Amniotic stem cell (primary cell): ENCODE measurements around the gene STK36.

Experiments used
- DNase-seq: peaks from one replicate; lab custom pipeline; 2025; lab: John Stamatoyannopoulos, UW

The STK36 gene

DNA sequence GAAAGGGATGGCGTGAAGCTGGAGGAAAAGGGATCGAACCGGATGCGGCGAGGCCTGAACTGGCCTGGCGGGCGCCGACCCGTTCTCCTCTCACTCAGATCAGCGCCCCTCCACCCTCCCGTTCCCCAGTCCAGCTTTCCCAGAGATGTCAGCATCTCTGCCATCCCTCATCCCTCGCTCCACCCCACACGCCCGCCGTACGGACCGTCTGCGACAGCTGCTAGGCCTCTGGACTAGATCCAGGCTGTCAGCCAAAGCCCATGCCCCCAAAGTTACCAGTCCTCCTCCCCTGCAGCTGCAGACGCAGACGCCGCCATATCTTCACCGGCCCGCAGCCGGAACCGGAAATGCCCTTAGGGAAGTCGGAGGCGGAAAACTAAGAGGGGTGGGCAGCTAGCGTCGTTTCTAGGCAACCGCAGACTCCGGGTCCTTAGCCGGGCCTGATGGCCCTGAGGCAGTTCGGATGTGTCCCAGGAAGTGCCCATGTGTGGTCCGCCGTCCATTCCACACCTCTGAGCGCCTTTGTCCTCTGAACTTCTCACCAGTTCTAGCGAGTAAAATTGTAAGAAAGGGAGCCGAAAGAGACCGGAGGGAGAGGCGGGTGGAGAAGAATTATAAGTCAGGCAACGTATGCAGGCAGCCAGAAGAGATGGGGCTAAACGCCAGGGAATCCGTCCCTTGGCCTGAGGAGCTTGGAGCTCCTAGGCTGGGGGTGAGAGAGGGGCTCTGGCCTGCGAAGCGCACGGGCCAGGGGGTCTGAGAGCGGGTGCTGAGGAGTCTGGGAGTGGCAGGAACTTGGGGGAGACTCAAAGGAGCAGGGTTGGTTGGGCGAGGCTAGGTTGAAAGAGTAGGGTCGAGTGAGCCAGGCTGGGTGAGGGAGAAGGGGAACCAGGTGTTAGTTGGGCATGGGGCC is at the start of gene STK36, which contains the start of gene RNF25:
STK36 (plus strand) TSS at position 433 of the 913 bp plus-strand sequence. CDS start 744 bp downstream, outside the sequence.
RNF25 (minus strand) TSS at position 349 of the 913 bp plus-strand sequence; CDS start at position 317, 32 bp downstream.
- DNase-seq = peak; percentile 85

DNA sequence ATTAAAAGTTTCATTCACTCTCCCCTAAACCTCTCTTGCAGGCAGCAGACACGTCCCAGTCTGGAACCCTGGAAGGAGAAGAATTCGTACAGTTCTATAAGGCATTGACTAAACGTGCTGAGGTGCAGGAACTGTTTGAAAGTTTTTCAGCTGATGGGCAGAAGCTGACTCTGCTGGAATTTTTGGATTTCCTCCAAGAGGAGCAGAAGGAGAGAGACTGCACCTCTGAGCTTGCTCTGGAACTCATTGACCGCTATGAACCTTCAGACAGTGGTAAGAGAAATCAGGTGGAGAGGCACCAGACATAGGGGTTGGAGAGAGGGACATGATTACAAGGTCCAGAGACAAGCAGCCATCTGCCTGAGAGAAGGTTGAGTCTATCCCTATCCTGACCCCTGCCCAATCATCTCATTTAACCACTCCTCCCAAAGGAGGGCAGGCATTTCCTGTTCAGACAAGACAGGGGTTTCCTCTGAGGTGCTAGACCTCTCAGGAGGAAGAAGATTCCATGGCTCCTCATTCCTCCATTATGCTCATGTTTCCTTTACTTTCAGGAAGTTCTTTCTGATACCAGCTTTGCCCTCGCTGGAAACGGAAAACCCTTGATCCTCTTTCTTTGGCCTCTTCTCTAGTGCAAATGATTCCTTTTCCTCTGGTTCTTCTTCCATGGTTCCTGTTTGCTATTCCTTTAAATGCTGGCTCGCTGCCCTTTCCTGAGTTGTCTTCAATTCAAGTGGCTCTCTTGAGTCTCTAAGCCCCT is 49.1 kb upstream of the STK36 start:
- DNase-seq = no peak

DNA sequence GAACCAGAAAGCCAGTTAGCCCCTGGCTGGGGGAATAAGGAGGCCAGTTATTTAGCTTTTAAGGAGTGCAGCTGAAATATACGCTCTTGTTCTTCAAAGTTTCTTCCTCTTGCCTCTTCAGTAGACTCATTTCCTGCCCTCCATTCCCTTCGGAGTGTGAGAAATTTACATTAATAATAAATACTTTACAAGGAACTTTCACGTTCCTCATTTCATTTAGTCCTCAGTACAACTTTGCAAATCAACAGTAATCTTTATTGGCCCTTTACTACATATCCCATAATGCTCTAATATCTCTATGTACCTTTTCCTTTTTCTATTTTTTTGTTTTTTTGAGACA is 48.5 kb upstream of the STK36 start:
- DNase-seq = no peak

- no peak for DNase-seq
Observed at GRCh38 chr2:218626369-218626768, 45.5 kb upstream of the STK36 start.

DNA sequence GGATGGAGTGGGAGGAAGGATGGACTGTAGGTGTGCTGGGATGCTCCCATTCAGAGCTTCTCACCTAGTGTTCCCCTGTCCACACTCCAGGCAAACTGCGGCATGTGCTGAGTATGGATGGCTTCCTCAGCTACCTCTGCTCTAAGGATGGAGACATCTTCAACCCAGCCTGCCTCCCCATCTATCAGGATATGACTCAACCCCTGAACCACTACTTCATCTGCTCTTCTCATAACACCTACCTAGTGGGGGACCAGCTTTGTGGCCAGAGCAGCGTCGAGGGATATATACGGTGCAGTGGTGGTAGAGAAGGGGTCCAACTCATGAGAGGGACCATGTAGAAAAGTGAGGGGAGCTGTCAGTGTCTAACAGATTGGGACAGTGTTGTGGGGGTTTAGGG is 43.9 kb upstream of the STK36 start:
- DNase-seq = no peak

- no peak for DNase-seq
Observed at GRCh38 chr2:218631837-218632236, 40.0 kb upstream of the STK36 start.

GRCh38 chr2:218635719-218636118 is 36.2 kb upstream of the STK36 start:
- no peak for DNase-seq

- DNase-seq = no peak
Observed at GRCh38 chr2:218638372-218638771, 33.5 kb upstream of the STK36 start.

GRCh38 chr2:218642121-218642656 is 29.7 kb upstream of the STK36 start:
- DNase-seq = no peak

DNA sequence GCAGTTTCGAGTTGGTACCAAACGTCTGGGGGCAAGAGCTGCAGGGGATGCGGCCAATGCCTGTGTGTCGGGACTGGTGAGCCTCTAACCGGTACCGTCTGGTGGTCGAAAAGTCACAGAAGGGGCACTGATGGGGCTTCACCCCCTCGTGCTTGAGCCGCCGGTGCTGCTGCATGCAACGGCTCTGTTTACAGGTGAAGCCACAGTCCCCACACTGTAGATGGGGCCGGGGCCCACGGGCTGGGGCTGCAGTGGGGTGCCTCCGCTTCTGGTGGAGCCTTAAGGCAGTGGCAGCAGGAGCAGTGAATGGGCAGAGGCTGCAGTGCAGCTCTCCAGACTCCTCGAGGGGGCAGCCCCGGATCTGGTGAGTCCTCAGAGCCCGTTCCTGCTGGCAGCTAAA is 29.1 kb upstream of the STK36 start:
- no peak for DNase-seq

GRCh38 chr2:218643751-218644310 is 28.1 kb upstream of the STK36 start:
- no peak for DNase-seq

DNA sequence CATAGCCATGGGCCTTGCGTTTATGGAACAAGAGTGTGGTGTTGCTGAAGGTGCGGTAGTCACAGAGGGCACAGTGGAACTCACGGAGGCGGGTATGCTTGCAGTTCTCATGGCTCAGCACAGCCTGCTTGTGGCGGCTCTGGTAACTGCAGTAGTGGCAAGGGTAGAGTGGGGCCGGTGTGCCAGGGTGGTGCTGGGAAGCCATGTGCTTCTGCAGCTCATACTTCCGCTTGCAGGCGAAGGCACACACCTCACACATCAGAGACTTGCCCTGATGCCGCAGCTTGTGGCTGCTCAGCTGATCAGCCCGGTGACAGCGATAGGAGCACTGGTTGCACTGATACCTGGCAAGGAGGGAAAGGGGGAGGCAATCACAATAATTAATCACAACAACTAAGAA is 27.2 kb upstream of the STK36 start:
- DNase-seq = no peak

DNA sequence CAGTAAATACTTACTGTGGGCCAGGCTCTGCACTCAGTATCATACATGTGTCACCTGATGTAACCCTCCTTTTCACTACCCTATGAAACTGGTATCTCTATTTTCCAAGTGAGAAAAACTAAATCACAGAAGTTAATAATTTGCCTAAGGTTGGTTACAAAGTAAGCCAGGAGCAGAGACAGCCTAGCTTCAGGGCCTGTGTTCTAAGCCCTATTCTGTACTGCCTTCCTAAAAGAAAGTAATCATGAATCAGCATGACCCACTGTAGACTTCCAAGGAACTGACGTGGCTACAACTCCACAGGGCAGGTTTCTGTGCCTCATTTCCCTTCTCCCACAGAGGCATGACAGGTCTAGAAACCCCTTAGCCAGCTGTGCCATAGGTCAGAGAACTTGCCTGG is 26.8 kb upstream of the STK36 start:
- DNase-seq = no peak

DNA sequence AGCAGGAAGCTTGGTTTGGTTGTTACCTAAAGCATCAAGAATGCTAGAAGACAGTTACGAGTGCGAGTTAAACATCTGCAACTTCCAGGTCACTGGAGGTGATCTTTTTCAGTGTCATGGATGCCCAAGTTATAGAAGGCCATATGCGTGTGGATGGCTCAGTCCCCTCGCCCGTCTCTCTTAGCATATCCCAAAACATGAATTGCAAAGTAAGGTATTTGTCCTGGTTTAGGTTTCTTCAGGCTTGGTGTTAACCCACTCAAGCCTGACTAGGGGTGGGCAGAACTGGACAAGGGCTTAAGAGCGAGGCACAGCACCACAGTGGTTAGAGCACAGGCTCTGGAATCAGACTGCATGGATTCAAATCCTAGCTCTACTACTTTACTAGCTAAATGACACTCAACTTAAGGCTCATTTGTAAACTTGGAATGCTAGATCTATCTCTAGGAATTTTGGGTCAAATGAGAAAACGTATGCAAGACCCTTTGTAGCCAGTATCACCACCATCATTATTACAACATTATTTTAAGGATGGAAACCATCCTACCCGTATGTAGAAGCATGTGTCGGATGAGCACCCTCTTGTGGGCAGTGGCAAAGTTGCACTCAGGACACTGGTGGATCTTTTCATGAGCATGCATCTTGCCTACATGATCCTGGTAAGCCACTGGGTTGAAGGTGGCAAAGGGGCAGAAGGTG is 23.6 kb upstream of the STK36 start:
- peak; percentile 36 for DNase-seq

GRCh38 chr2:218648787-218649100 is 23.1 kb upstream of the STK36 start:
- DNase-seq = no peak

GRCh38 chr2:218655751-218656150 is 16.1 kb upstream of the STK36 start:
- no peak for DNase-seq

- peak; percentile 42 for DNase-seq
Observed at GRCh38 chr2:218658671-218659257, 13.1 kb upstream of the STK36 start.

DNA sequence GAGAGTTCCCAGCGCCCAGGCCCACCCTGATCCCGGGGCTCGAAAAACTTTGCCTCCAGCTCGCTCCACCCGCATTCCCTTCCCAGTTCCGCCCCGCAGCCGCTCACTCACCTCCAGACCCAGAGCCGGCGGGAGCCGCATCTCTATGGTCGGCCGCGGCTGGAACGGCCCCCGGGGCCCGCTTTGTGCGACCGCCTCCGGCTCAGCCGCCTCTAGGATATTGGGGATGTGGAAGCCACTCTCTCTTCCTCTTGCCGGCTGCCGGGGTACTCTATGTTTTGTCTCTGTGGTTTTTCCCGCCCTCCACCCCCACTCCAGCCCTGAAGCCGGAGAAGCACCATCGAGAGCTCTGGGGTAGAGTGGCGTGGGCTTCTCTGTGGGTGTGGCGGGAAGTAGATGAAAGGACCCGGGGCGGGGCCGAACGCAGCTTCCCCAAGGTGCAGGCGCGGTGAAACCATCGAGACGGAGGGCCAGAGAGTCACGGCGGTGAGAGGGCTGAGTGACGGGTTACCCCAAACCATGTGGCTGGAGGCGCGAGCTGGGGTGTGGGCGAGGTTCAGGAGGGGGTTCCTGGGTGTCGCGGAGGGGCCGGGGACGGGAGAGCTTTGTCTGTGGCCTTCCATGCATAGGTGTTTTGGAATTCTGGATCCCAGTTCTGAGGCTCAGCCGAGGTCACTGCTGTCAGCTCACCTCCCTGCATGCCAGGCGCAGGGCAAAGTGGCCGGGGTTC is 12.5 kb upstream of the STK36 start, which contains the start of the genes BCS1L and ZNF142:
BCS1L (plus strand) TSS at position 426 of the 730 bp plus-strand sequence. CDS start 1,305 bp downstream, outside the sequence.
ZNF142 (minus strand) TSS at position 366 of the 730 bp plus-strand sequence. CDS start 3,194 bp downstream, outside the sequence.
- DNase-seq = no peak

DNA sequence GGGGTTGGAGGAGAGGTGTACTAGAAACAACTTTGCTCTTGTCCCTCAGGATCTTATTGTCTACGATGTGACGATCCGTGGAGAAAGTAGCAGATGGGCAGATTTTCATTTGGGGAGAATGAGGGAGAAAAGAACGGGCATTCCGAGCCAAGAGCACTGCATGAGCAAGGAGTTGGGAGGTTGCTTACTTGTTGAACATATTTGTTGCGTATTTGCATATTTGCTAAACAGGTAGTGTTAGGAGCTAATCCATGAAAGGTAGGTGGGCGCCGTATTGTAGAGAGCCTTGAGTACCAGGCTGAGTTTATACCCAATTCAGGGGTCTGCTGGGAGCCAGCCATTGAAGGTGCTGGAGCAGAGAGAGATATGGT is 11.9 kb upstream of the STK36 start:
- DNase-seq = no peak

DNA sequence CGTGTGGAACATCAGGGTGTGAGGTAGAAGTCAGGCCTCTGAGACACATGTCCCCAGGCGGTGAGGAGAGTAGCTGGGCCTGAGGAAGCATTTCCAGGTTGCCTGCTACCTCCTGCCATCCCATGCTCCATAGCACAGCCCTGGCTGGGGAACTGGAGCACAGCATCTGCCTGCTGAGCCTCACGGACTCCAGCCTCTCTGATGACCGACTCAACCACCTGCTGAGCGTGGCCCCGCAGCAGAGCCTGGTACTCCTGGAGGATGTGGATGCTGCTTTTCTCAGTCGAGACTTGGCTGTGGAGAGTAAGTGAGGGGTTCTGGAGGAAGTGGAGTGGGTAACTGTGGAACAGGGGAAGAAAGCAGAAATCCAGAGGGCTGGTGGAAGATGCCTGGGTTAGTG is 9.5 kb upstream of the STK36 start:
- DNase-seq = no peak

- no peak for DNase-seq
Observed at GRCh38 chr2:218662827-218663226, 9.1 kb upstream of the STK36 start.
